DND-41 (cell line): ENCODE data around the gene GRID1.

Experiments used
- ATAC-seq: fragments of 200-7000 bp; cut with Tn5 transposase; 3 replicates; pipeline ENCODE4 v1.9.1; 2021; ENCODE audit warnings: low read depth; ENCODE audit not compliant: insufficient read depth
- DNase-seq: peaks from one replicate; pipeline ENCODE4 v3.0.0-alpha.2; 2020
- H2AFZ ChIP-seq: 2 replicates; pipeline ENCODE4 v1.6.0; 2012; ENCODE audit warnings: low read depth, low read length
- H3K27ac ChIP-seq: 2 replicates; pipeline ENCODE4 v1.5.1; 2012; ENCODE audit warnings: low read length, inconsistent platforms
- H3K27me3 ChIP-seq: fragments of 200-600 bp; sonication (generic); 2 replicates; pipeline ENCODE4 v1.6.0; 2012; ENCODE audit warnings: low read length, mild to moderate bottlenecking, inconsistent platforms; ENCODE audit not compliant: insufficient read depth, poor library complexity
- H3K36me3 ChIP-seq: 2 replicates; pipeline ENCODE4 v1.5.1; 2012; ENCODE audit warnings: low read length, inconsistent platforms; ENCODE audit not compliant: insufficient read depth
- H3K4me1 ChIP-seq: 2 replicates; pipeline ENCODE4 v1.5.1; 2012; ENCODE audit warnings: mild to moderate bottlenecking, low read length; ENCODE audit not compliant: insufficient read depth
- H3K4me2 ChIP-seq: 2 replicates; pipeline ENCODE4 v1.6.0; 2012; ENCODE audit warnings: mild to moderate bottlenecking, moderate library complexity, low read length, inconsistent platforms; ENCODE audit not compliant: insufficient read depth
- H3K4me3 ChIP-seq, 2 experiments: fragments of 200-600 bp in 1 of 2; shearing (Covaris generic) in 1 of 2; 2 replicates each; pipeline ENCODE4 v1.5.1; 2012 to 2016; ENCODE audit warnings: inconsistent platforms in 2 of 2, low read length in 2 of 2, mild to moderate bottlenecking in 2 of 2, low read depth in 1 of 2, moderate library complexity in 1 of 2
- H3K79me2 ChIP-seq: 2 replicates; pipeline ENCODE4 v1.6.0; 2012; ENCODE audit warnings: low read length, inconsistent platforms; ENCODE audit not compliant: insufficient read depth
- H3K9ac ChIP-seq: 2 replicates; pipeline ENCODE4 v1.6.0; 2012; ENCODE audit warnings: low read depth, mild to moderate bottlenecking, inconsistent platforms, low read length, moderate library complexity
- H3K9me3 ChIP-seq: 2 replicates; pipeline ENCODE4 v1.5.1; 2012; ENCODE audit warnings: low read length, moderate library complexity, mild to moderate bottlenecking, inconsistent platforms; ENCODE audit not compliant: insufficient read depth, severe bottlenecking
- H4K20me1 ChIP-seq: 2 replicates; pipeline ENCODE4 v1.6.0; 2012; ENCODE audit warnings: low read length; ENCODE audit not compliant: insufficient read depth
- EZH2 ChIP-seq: IDR thresholded peaks from 3 replicates; pipeline ENCODE4 v1.6.1; 2012; ENCODE audit warnings: borderline replicate concordance, low read depth, mild to moderate bottlenecking, moderate library complexity, low read length, inconsistent platforms; ENCODE audit not compliant: severe bottlenecking
- TF ChIP-seq, protein P1 (sequence below): IDR thresholded peaks from 2 replicates; pipeline ENCODE4 v1.5.1; 2012; ENCODE audit warnings: borderline replicate concordance, low read length, moderate library complexity, mild to moderate bottlenecking; ENCODE audit not compliant: poor library complexity, severe bottlenecking; ENCODE audit errors: extremely low read depth

The GRID1 gene

GRCh38 chr10:86252079-86252478 lies 114.5 kb downstream of the GRID1 start:
- H3K4me2 ChIP-seq = no peak overlapping the region
- DNase-seq = no peak
- no peaks in the 10 kb centered on the region for H4K20me1 ChIP-seq
- peaks cover 7% of the 10 kb centered on the region for H3K9me3 ChIP-seq
- H3K9ac ChIP-seq = no peak overlapping the region
- ATAC-seq = no peak
- no peak overlapping the region for H3K4me3 ChIP-seq
- no peaks in the 10 kb centered on the region for H3K27me3 ChIP-seq
- H3K27ac ChIP-seq = no peak overlapping the region
- H3K36me3 ChIP-seq = no peaks in the 10 kb centered on the region
- H2AFZ ChIP-seq = no peak overlapping the region
- TF ChIP-seq, protein P1, sequence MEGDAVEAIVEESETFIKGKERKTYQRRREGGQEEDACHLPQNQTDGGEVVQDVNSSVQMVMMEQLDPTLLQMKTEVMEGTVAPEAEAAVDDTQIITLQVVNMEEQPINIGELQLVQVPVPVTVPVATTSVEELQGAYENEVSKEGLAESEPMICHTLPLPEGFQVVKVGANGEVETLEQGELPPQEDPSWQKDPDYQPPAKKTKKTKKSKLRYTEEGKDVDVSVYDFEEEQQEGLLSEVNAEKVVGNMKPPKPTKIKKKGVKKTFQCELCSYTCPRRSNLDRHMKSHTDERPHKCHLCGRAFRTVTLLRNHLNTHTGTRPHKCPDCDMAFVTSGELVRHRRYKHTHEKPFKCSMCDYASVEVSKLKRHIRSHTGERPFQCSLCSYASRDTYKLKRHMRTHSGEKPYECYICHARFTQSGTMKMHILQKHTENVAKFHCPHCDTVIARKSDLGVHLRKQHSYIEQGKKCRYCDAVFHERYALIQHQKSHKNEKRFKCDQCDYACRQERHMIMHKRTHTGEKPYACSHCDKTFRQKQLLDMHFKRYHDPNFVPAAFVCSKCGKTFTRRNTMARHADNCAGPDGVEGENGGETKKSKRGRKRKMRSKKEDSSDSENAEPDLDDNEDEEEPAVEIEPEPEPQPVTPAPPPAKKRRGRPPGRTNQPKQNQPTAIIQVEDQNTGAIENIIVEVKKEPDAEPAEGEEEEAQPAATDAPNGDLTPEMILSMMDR = no peak
- no peak for TF ChIP-seq EZH2
- H3K4me1 ChIP-seq = no peaks in the 10 kb centered on the region
- no peaks in the 10 kb centered on the region for H3K79me2 ChIP-seq

- no peak overlapping the region for H3K4me2 ChIP-seq
- no peaks in the 10 kb centered on the region for H3K27me3 ChIP-seq
- no peak for DNase-seq
- no peak for ATAC-seq
- TF ChIP-seq, protein P1 = no peak
- TF ChIP-seq EZH2 = no peak
- H3K79me2 ChIP-seq = no peaks in the 10 kb centered on the region
- H3K9ac ChIP-seq = no peak overlapping the region
- no peak overlapping the region for H3K27ac ChIP-seq
- H2AFZ ChIP-seq = no peak overlapping the region
- H3K36me3 ChIP-seq = no peaks in the 10 kb centered on the region
- H3K9me3 ChIP-seq = peaks cover 7% of the 10 kb centered on the region
- no peak overlapping the region for H3K4me3 ChIP-seq
- no peaks in the 10 kb centered on the region for H3K4me1 ChIP-seq
- H4K20me1 ChIP-seq = no peaks in the 10 kb centered on the region
These were observed 115.2 kb downstream of the GRID1 start for GRCh38 chr10:86251426-86251825.

- TF ChIP-seq EZH2 = no peak
- TF ChIP-seq, protein P1 = no peak
- Histone ChIP-seq H3K79me2 (no peaks in the 10 kb centered on the region), H3K4me3 (no peak overlapping the region), H2AFZ (no peak overlapping the region), H3K4me2 (no peak overlapping the region), H3K36me3 (no peaks in the 10 kb centered on the region), H3K27ac (no peak overlapping the region), H3K27me3 (no peaks in the 10 kb centered on the region), H3K4me1 (no peaks in the 10 kb centered on the region), H4K20me1 (no peaks in the 10 kb centered on the region), H3K9ac (no peak overlapping the region), H3K9me3 (peaks cover 7% of the 10 kb centered on the region)
- DNase-seq (no peak), ATAC-seq (no peak)
These were observed 116.2 kb downstream of the GRID1 start for GRCh38 chr10:86250399-86250798.

- Histone ChIP-seq H3K9ac (no peak overlapping the region), H4K20me1 (no peaks in the 10 kb centered on the region), H3K4me1 (no peaks in the 10 kb centered on the region), H3K27me3 (no peaks in the 10 kb centered on the region), H3K27ac (no peak overlapping the region), H3K9me3 (peaks cover 7% of the 10 kb centered on the region), H2AFZ (no peak overlapping the region), H3K4me2 (no peak overlapping the region), H3K4me3 (no peak overlapping the region), H3K79me2 (no peaks in the 10 kb centered on the region), H3K36me3 (no peaks in the 10 kb centered on the region)
- DNase-seq = no peak
- no peak for ATAC-seq
- TF ChIP-seq, protein P1 = no peak
- no peak for TF ChIP-seq EZH2
These were observed 116.8 kb downstream of the GRID1 start for GRCh38 chr10:86249794-86250193.
